K562 (cell line): ENCODE measurements around the gene TRAPPC12. TPM values are rescaled to one million over a fixed set of nuclear protein-coding genes. Genes with fewer than 3 reads are reported as not detected.
A peak's percentile ranks its signal among the peaks of the same experiment; 100 is the strongest.

Source experiments
- ATAC-seq: fragments of 200-7000 bp; cut with Tn5 transposase; 3 replicates; pipeline ENCODE4 v1.9.1; 2020; ENCODE audit warnings: moderate library complexity
- BruUV-seq: library from RNA; stranded (reverse); fragments of 400-500 nt; replicated peaks from 2 replicates; lab custom pipeline; 2021; lab: Mats Ljungman, UMichigan
- CTCF ChIA-PET: fragments of 300-600 bp; formaldehyde crosslinking; extraction: SDS; loops from one replicate; lab custom pipeline; 2021; ENCODE audit warnings: low intra/inter-chr PET ratio; lab: Yijun Ruan, JAX
- POLR2A ChIA-PET: fragments of 300-600, 350-650 bp; sonication (Branson Sonifier 250); formaldehyde crosslinking; extraction: SDS; loops from one replicate; lab custom pipeline; 2021; ENCODE audit warnings: antibody characterized with exemption, inconsistent platforms; lab: Yijun Ruan, JAX
- DNase-seq, 4 experiments: peaks; one replicate each; pipeline versions ENCODE4 v3.0.0 to v3.0.0-alpha.2; 2011 to 2018; ENCODE audit warnings: low spot score in 3 of 4, mixed read lengths in 3 of 4; ENCODE audit errors: extremely low read depth in 1 of 4
- FAIRE-seq: peaks from 2 replicates; lab custom pipeline; 2011; peaks lifted over from hg19 to GRCh38; lab: Jason Lieb, UNC
- H2AFZ ChIP-seq: 2 replicates; pipeline ENCODE4 v1.6.0; 2011; ENCODE audit warnings: low read depth, low read length, control low read depth, inconsistent platforms
- H3K27ac ChIP-seq: fragments of 200-600 bp; 3 replicates; pipeline ENCODE4 v1.8.0; 2011; ENCODE audit warnings: low read depth, mild to moderate bottlenecking, control low read depth, inconsistent platforms, low read length, moderate library complexity, mixed read lengths; ENCODE audit errors: extremely low read depth
- H3K27me3 ChIP-seq, 2 experiments: fragments of 300-600 bp in 1 of 2; 2 replicates in 1 of 2; 3 replicates in 1 of 2; pipeline versions ENCODE4 v1.6.0 to v1.8.0; 2011; ENCODE audit warnings: inconsistent platforms in 2 of 2, low read length in 2 of 2, mild to moderate bottlenecking in 1 of 2, mixed read lengths in 1 of 2, moderate library complexity in 1 of 2; ENCODE audit not compliant: control insufficient read depth in 2 of 2, insufficient read depth in 2 of 2
- H3K36me3 ChIP-seq: fragments of 300-600 bp; 3 replicates; pipeline ENCODE4 v1.8.0; 2011; ENCODE audit warnings: mild to moderate bottlenecking, low read length, inconsistent platforms; ENCODE audit not compliant: control insufficient read depth, insufficient read depth
- H3K4me1 ChIP-seq, 2 experiments: fragments of 200-600 bp in 1 of 2; replicated peaks in 1 of 2; 2 replicates in 1 of 2; 3 replicates in 1 of 2; pipeline versions ENCODE4 v1.5.1 to v1.8.0; 2011; ENCODE audit warnings: inconsistent platforms in 2 of 2, low read length in 2 of 2, mild to moderate bottlenecking in 1 of 2, mixed read lengths in 1 of 2, moderate library complexity in 1 of 2; ENCODE audit not compliant: control insufficient read depth in 2 of 2, insufficient read depth in 2 of 2
- H3K4me2 ChIP-seq: 2 replicates; pipeline ENCODE4 v1.6.1; 2011; ENCODE audit warnings: low read length, control low read depth, inconsistent platforms, mixed read lengths; ENCODE audit not compliant: insufficient read depth
- H3K4me3 ChIP-seq: fragments of 200-600 bp; sonication (generic), shearing (Covaris generic); 2 replicates; pipeline ENCODE4 v1.5.1; 2016; ENCODE audit warnings: control low read depth, inconsistent platforms
- H3K79me2 ChIP-seq: fragments of 200-600 bp; 3 replicates; pipeline ENCODE4 v1.8.0; 2011; ENCODE audit warnings: low read length, inconsistent platforms; ENCODE audit not compliant: control insufficient read depth, insufficient read depth
- H3K9ac ChIP-seq, 2 experiments: 2 replicates each; pipeline versions ENCODE4 v1.6.0 to v1.6.1; 2011; ENCODE audit warnings: low read depth in 2 of 2, low read length in 2 of 2, control low read depth in 1 of 2, inconsistent platforms in 1 of 2, mild to moderate bottlenecking in 1 of 2, mixed read lengths in 1 of 2; ENCODE audit not compliant: insufficient read depth in 1 of 2
- H3K9me1 ChIP-seq: one replicate; pipeline ENCODE4 v1.6.0; 2011; ENCODE audit warnings: inconsistent platforms, mild to moderate bottlenecking, low read length, moderate library complexity; ENCODE audit not compliant: control insufficient read depth, insufficient read depth
- H3K9me3 ChIP-seq: replicated peaks from 2 replicates; pipeline ENCODE4 v1.5.1; 2011; ENCODE audit warnings: low read depth, low read length, inconsistent platforms; ENCODE audit not compliant: control insufficient read depth, insufficient read depth
- H4K20me1 ChIP-seq: replicated peaks from 2 replicates; pipeline ENCODE4 v1.6.1; 2011; ENCODE audit warnings: low read length, inconsistent platforms, mixed read lengths; ENCODE audit not compliant: control insufficient read depth, insufficient read depth
- EHMT2 ChIP-seq: fragments of 450-650 bp; IDR thresholded peaks from 2 replicates; pipeline ENCODE4 v1.6.1; 2018; ENCODE audit warnings: antibody characterized with exemption
- FOXA3 ChIP-seq, 2 experiments: fragments of 450-650 bp in 1 of 2; sonication (generic) in 1 of 2; formaldehyde crosslinking; IDR thresholded peaks in 1 of 2; conservative IDR thresholded peaks in 1 of 2; 2 replicates each; pipeline versions ENCODE4 v1.4.0 to v1.8.0; 2020 to 2022; ENCODE audit warnings: mild to moderate bottlenecking in 2 of 2, missing genetic modification reagents in 1 of 2
- HMG20B ChIP-seq: fragments of 250-450 bp; sonication (Bioruptor Pico); IDR thresholded peaks from 2 replicates; pipeline ENCODE4 v1.5.0; 2021; ENCODE audit warnings: mild to moderate bottlenecking
- MLX ChIP-seq, 2 experiments: fragments of 450-650 bp in 1 of 2; sonication (generic) in 1 of 2; formaldehyde crosslinking; conservative IDR thresholded peaks; 2 replicates each; pipeline versions ENCODE4 v1.4.0 to v1.8.1; 2020 to 2022; ENCODE audit warnings: mild to moderate bottlenecking in 1 of 2, missing genetic modification reagents in 1 of 2
- MTA3 ChIP-seq: fragments of 450-650 bp; formaldehyde crosslinking; IDR thresholded peaks from 2 replicates; pipeline ENCODE4 v1.6.1; 2017; ENCODE audit warnings: mild to moderate bottlenecking, borderline replicate concordance
- NR0B1 ChIP-seq: fragments of 450-650 bp; IDR thresholded peaks from one replicate; pipeline ENCODE4 v1.6.1; 2018; ENCODE audit warnings: mild to moderate bottlenecking, moderate library complexity; ENCODE audit not compliant: partially characterized antibody
- NR2C1 ChIP-seq, 2 experiments: fragments of 450-650 bp; IDR thresholded peaks; 2 replicates each; pipeline ENCODE4 v1.6.1; 2017; ENCODE audit warnings: mild to moderate bottlenecking in 2 of 2, antibody characterized with exemption in 1 of 2, inconsistent platforms in 1 of 2, missing compliant biosample characterization in 1 of 2, missing genetic modification characterization in 1 of 2
- ZNF143 ChIP-seq: sonication (generic); formaldehyde crosslinking; IDR thresholded peaks from 2 replicates; pipeline ENCODE4 v1.9.0; 2022; ENCODE audit warnings: mild to moderate bottlenecking, missing genetic modification reagents
- ZNF217 ChIP-seq: sonication (generic); formaldehyde crosslinking; IDR thresholded peaks from 2 replicates; pipeline ENCODE4 v1.8.0; 2022; ENCODE audit warnings: mild to moderate bottlenecking, missing genetic modification reagents
- WGBS: fragments of 100-300 bp; shearing (Covaris generic); methylation state at CpG from one replicate; pipeline ENCODE4 v1.1.6; 2016; ENCODE audit warnings: low coverage, mixed read lengths; ENCODE audit not compliant: insufficient coverage; ENCODE audit errors: missing lambda C conversion rate; 5-methylcytosine and 5-hydroxymethylcytosine counted together
- in situ Hi-C: fragments of 300-500 bp; cut with MboI; formaldehyde crosslinking; loops from 4 replicates; pipeline ENCODE4 v1.15.0; 2018; ENCODE audit warnings: inconsistent platforms, mixed read lengths
- intact Hi-C: fragments of 100-400 bp; cut with micrococcal nuclease; formaldehyde crosslinking; loops from 2 replicates; pipeline ENCODE4 v1.14.2; 2022
- polyA plus RNA-seq, 8 experiments: library from polyadenylated mRNA; depleted of rRNA in 4 of 8; stranded (reverse) in 5 of 8; unstranded in 3 of 8; fragments of >200 nt; fragmentation: Nextera tagmentation in 2 of 8; fragmentation: Illumina TruSeq in 1 of 8; extraction: Ambion mirVana in 2 of 8; extraction: Trizol in 1 of 8; gene quantifications; 2 replicates each; pipeline versions ENCODE4 v1.2.1 to v1.2.3, GENCODE V29; 2011 to 2014; ENCODE audit warnings: inconsistent platforms in 1 of 8, missing spikeins in 1 of 8
- total RNA-seq, 7 experiments: library from RNA; depleted of rRNA in 6 of 7; stranded (reverse); fragments of >200 nt in 6 of 7; fragmentation: Illumina TruSeq in 2 of 7; extraction: Trizol in 2 of 7; gene quantifications; 2 replicates each; pipeline versions ENCODE4 v1.2.1 to v1.2.3, GENCODE V29; 2011 to 2021; ENCODE audit warnings: low replicate concordance in 1 of 7

Gene TRAPPC12
- total and polyA plus RNA-seq, 9 of the 15 experiments (the other 6 are each of a cell fraction or from before 2014, with no cell fraction given): 8.0 to 75.2 (median 39.1) TPM

DNA sequence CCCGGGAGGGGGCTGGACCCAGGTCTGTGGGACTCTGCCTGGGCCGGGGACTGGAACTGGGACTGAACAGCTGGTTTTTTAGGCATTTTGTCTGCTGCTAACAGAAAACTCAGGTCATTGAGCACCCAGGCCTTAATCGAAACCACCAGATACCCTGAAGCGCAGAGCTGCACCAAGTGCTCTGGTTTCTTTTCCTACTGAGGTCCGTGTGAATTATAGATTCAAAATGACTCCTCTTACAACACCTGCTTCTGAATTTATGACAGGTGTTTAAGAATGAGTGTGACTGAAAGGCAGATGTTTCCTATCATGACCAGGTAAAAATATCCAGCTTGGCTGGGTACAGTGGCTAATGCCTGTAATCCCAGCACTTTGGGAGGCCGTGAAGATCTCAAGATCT is 47.8 kb downstream of the TRAPPC12 start:
- CTCF ChIA-PET: no interaction called here
- TF ChIP-seq MTA3 (no peak), NR2C1 (IDR thresholded peaks at IDR 0.05) (no peak), NR2C1 (tag; IDR thresholded peaks at IDR 0.05) (no peak)
- H3K9ac ChIP-seq: no peak overlapping the region

DNA sequence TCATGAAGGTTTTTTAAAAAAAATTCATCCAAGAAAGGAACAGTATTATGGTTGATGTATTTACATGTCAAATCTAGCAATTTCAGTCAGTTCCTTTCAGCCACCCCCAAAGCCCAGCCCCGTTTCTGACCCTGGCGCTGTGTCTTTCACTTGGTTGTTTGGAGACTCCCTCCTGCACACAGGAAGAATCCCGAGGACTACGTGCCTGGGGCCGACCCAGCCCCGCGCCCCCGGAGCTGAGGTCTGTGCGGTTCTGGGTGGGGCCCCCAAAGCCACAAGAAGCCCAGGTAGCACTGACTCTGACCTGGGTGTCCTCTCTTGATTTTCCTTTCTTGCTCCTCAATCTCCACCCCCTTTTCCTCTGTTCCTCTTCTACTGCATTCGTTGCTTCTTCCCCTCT is 49.1 kb downstream of the TRAPPC12 start:
- ChIA-PET CTCF (no interaction called here), POLR2A (interaction anchor here (0.7 kb wide), 1 partner anchor 84 kb away, joined by 4 read pairs; no protein-coding TSS in a partner anchor)
- no peak overlapping the region for H3K4me3 ChIP-seq
- no peak overlapping the region; a peak in 1 of 4 replicates for H3K9ac ChIP-seq
- in situ Hi-C loops: loop anchor here (10.0 kb wide), 1 partner anchor 226 kb away; the partner anchor contains the start of gene ALLC
- H3K9me3 ChIP-seq: no peaks in the 10 kb centered on the region
- intact Hi-C loops: no loop called here
- WGBS: 77% methylated on average over 4 of the region's 10 CpGs
- H3K36me3 ChIP-seq: peaks cover 87% of the 10 kb centered on the region
- ATAC-seq (peak; percentile 16; the same call in 1 of the 3 replicates), DNase-seq (no peak), FAIRE-seq (no peak)
- no TSS peak for BruUV-seq
- peaks cover 4 to 6% of the 10 kb centered on the region in 2 experiments; a peak in 3 of 5 replicates for H3K4me1 ChIP-seq
- TF ChIP-seq FOXA3 (CRISPR knock-in tag; conservative IDR thresholded peaks at IDR 0.05 in 1 of 2, IDR thresholded peaks at IDR 0.05 in 1 of 2) (no peak), HMG20B (CRISPR knock-in tag) (no peak), MLX (CRISPR knock-in tag; conservative IDR thresholded peaks at IDR 0.05) (no peak), ZNF217 (CRISPR knock-in tag) (no peak), ZNF143 (no peak), NR0B1 (no peak), EHMT2 (no peak)
- no peaks in the 10 kb centered on the region; the same call in 1 of the 2 replicates for H4K20me1 ChIP-seq
- H3K9me1 ChIP-seq: no peaks in the 10 kb centered on the region
- H3K4me2 ChIP-seq: no peak overlapping the region
- no peaks in the 10 kb centered on the region for H3K79me2 ChIP-seq
- no peaks in the 10 kb centered on the region for H3K27me3 ChIP-seq
- H3K27ac ChIP-seq: no peak overlapping the region
- H2AFZ ChIP-seq: no peak overlapping the region

More for the DNA sequence above, 47.8 kb downstream of the TRAPPC12 start:
- intact Hi-C loops (no loop called here), in situ Hi-C loops (loop anchor here (10.0 kb wide), 1 partner anchor 228 kb away; the partner anchor contains the start of gene ALLC)
- no peak overlapping the region for H2AFZ ChIP-seq
- no peaks in the 10 kb centered on the region for H3K9me1 ChIP-seq
- H3K27me3 ChIP-seq: no peaks in the 10 kb centered on the region
- H3K9me3 ChIP-seq: no peaks in the 10 kb centered on the region
- FAIRE-seq: no peak
- no peak overlapping the region for H3K27ac ChIP-seq
- no peak for ATAC-seq
- no peak overlapping the region for H3K4me3 ChIP-seq
- H3K79me2 ChIP-seq: no peaks in the 10 kb centered on the region
- WGBS: 85% methylated on average over 6 of the region's 6 CpGs
- POLR2A ChIA-PET: interaction anchor here (0.6 to 1.3 kb wide), 4 partner anchors 15 to 77 kb away, joined by 3 to 4 read pairs (median 3); no protein-coding TSS in a partner anchor
- no peak overlapping the region for H3K4me2 ChIP-seq
- H3K4me1 ChIP-seq: peaks cover 4 to 6% of the 10 kb centered on the region in 2 experiments; a peak in 3 of 5 replicates
- DNase-seq: no peak
- peaks cover 88% of the 10 kb centered on the region for H3K36me3 ChIP-seq
- H4K20me1 ChIP-seq: no peaks in the 10 kb centered on the region; the same call in 1 of the 2 replicates
- no TSS peak for BruUV-seq
